A549 (cell line): Measurements from ENCODE around the gene ZBTB20.

Experiments used
- BHLHE40 ChIP-seq: IDR thresholded peaks from 2 replicates; pipeline ENCODE4 v1.6.1; 2012; ENCODE audit warnings: low read depth, low read length, inconsistent platforms
- CEBPB ChIP-seq, 2 experiments: fragments of >200 bp in 1 of 2; sonication (Bioruptor Twin) in 1 of 2; formaldehyde crosslinking in 1 of 2; IDR thresholded peaks; 2 replicates each; pipeline ENCODE4 v1.6.1; 2012 to 2016
- EP300 ChIP-seq, 2 experiments: fragments of >200 bp; sonication (Bioruptor Twin); formaldehyde crosslinking; IDR thresholded peaks; 2 replicates in 1 of 2; 3 replicates in 1 of 2; pipeline ENCODE4 v1.6.1; 2016 to 2017
- JUN ChIP-seq, 2 experiments: fragments of >200 bp; sonication (Bioruptor Twin); formaldehyde crosslinking; IDR thresholded peaks; 2 replicates in 1 of 2; 3 replicates in 1 of 2; pipeline ENCODE4 v1.6.1; 2016 to 2017
- MAZ ChIP-seq: fragments of 150-350 bp; IDR thresholded peaks from 2 replicates; pipeline ENCODE4 v1.6.1; 2014; ENCODE audit warnings: antibody characterized with exemption, low read depth, low read length, borderline replicate concordance
- POLR2A ChIP-seq: IDR thresholded peaks from 2 replicates; pipeline ENCODE4 v1.6.1; 2012; ENCODE audit warnings: mild to moderate bottlenecking, low read length
- RAD21 ChIP-seq, 2 experiments: fragments of >200 bp in 1 of 2; sonication (Bioruptor Twin) in 1 of 2; formaldehyde crosslinking in 1 of 2; IDR thresholded peaks in 1 of 2; conservative IDR thresholded peaks in 1 of 2; 2 replicates in 1 of 2; 3 replicates in 1 of 2; pipeline ENCODE4 v1.6.1; 2012 to 2018; ENCODE audit warnings: inconsistent platforms in 1 of 2
- TF ChIP-seq, protein P1 (sequence below): fragments of >200 bp; sonication (Bioruptor Twin); formaldehyde crosslinking; IDR thresholded peaks from 3 replicates; pipeline ENCODE4 v1.5.1; 2016
- TF ChIP-seq, protein P2 (sequence below): fragments of 450-650 bp; IDR thresholded peaks from 2 replicates; pipeline ENCODE4 v1.6.1; 2014; ENCODE audit warnings: antibody characterized with exemption
- TF ChIP-seq, protein P3 (sequence below): IDR thresholded peaks from 2 replicates; pipeline ENCODE4 v1.6.1; 2012
- TF ChIP-seq, protein P4 (sequence below): IDR thresholded peaks from 2 replicates; pipeline ENCODE4 v1.6.1; 2012
- TF ChIP-seq, protein P5 (sequence below): fragments of >200 bp; sonication (Bioruptor Twin); formaldehyde crosslinking; IDR thresholded peaks from 3 replicates; pipeline ENCODE4 v1.6.1; 2016

DNA sequence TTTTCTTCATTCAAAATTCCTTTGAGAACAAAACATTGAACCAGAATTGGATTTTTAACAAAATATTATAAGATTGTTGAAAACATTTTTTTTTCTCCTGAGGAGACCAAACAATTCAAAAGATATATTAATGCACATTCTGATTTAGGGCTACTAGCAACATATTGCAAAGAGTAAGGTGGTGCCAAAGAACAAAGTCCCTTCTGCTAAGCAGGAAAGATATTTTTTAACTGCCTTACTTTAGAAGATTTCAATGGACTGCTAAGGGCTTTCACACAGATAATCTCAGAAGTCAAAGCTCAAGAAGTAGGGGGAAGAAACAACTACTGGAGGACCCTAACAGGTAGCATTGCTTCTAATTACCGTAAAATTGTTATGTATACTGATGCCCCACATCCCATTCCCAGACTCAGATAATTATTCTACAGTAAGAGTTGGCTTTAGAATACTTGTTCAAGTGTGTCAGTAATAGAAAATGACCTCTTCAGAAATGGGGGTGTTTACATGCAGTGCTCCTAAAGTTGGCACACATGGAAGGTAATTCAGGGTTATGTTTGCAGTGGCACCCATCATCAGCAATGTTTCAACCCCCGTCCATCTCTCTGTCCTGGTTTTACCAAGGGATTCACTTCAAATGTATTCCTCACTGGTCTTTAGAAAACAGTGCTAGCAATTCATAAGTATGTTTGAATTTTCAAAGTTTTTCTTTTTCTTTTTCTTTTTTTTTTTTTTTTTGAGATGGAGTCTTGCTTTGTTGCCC lies 354.7 kb downstream of the ZBTB20 start:
- TF ChIP-seq, protein P1, sequence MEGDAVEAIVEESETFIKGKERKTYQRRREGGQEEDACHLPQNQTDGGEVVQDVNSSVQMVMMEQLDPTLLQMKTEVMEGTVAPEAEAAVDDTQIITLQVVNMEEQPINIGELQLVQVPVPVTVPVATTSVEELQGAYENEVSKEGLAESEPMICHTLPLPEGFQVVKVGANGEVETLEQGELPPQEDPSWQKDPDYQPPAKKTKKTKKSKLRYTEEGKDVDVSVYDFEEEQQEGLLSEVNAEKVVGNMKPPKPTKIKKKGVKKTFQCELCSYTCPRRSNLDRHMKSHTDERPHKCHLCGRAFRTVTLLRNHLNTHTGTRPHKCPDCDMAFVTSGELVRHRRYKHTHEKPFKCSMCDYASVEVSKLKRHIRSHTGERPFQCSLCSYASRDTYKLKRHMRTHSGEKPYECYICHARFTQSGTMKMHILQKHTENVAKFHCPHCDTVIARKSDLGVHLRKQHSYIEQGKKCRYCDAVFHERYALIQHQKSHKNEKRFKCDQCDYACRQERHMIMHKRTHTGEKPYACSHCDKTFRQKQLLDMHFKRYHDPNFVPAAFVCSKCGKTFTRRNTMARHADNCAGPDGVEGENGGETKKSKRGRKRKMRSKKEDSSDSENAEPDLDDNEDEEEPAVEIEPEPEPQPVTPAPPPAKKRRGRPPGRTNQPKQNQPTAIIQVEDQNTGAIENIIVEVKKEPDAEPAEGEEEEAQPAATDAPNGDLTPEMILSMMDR = no peak
- TF ChIP-seq BHLHE40 (no peak), POLR2A (no peak), EP300 (IDR thresholded peaks at IDR 0.05) (no peak), RAD21 (conservative IDR thresholded peaks at IDR 0.05 in 1 of 2, IDR thresholded peaks at IDR 0.05 in 1 of 2) (no peak), CEBPB (IDR thresholded peaks at IDR 0.05) (no peak), JUN (IDR thresholded peaks at IDR 0.05) (no peak), MAZ (no peak)
- TF ChIP-seq, protein P2, sequence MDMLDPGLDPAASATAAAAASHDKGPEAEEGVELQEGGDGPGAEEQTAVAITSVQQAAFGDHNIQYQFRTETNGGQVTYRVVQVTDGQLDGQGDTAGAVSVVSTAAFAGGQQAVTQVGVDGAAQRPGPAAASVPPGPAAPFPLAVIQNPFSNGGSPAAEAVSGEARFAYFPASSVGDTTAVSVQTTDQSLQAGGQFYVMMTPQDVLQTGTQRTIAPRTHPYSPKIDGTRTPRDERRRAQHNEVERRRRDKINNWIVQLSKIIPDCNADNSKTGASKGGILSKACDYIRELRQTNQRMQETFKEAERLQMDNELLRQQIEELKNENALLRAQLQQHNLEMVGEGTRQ = no peak
- TF ChIP-seq, protein P3, sequence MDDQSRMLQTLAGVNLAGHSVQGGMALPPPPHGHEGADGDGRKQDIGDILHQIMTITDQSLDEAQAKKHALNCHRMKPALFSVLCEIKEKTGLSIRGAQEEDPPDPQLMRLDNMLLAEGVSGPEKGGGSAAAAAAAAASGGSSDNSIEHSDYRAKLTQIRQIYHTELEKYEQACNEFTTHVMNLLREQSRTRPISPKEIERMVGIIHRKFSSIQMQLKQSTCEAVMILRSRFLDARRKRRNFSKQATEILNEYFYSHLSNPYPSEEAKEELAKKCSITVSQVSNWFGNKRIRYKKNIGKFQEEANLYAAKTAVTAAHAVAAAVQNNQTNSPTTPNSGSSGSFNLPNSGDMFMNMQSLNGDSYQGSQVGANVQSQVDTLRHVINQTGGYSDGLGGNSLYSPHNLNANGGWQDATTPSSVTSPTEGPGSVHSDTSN = no peak
- TF ChIP-seq, protein P4, sequence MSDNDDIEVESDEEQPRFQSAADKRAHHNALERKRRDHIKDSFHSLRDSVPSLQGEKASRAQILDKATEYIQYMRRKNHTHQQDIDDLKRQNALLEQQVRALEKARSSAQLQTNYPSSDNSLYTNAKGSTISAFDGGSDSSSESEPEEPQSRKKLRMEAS = no peak
- TF ChIP-seq, protein P5, sequence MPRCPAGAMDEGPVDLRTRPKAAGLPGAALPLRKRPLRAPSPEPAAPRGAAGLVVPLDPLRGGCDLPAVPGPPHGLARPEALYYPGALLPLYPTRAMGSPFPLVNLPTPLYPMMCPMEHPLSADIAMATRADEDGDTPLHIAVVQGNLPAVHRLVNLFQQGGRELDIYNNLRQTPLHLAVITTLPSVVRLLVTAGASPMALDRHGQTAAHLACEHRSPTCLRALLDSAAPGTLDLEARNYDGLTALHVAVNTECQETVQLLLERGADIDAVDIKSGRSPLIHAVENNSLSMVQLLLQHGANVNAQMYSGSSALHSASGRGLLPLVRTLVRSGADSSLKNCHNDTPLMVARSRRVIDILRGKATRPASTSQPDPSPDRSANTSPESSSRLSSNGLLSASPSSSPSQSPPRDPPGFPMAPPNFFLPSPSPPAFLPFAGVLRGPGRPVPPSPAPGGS = no peak
